A673 (cell line): ENCODE results near the gene EIF5A2. TPM values are rescaled to one million over a fixed set of nuclear protein-coding genes. Genes with fewer than 3 reads are reported as not detected.

Experiments used
- BruUV-seq: library from RNA; stranded (reverse); fragments of 400-500 nt; replicated peaks from 2 replicates; lab custom pipeline; 2021; lab: Mats Ljungman, UMichigan
- CTCF ChIA-PET: fragments of 300-600 bp; sonication (Branson Sonifier 250); formaldehyde crosslinking; loops from one replicate; lab custom pipeline; 2022; ENCODE audit warnings: antibody characterized with exemption; lab: Charles Lee
- POLR2A ChIA-PET: fragments of 300-600 bp; sonication (Branson Sonifier 250); formaldehyde crosslinking; loops from one replicate; lab custom pipeline; 2022; ENCODE audit warnings: antibody characterized with exemption; ENCODE audit not compliant: low non-redundant PET; lab: Charles Lee
- DNase-seq: peaks from one replicate; pipeline ENCODE4 v3.0.0-alpha.2; 2015; ENCODE audit warnings: low spot score
- H3K27ac ChIP-seq: fragments of 200-600 bp; sonication (generic); 2 replicates; pipeline ENCODE4 v1.5.1; 2016; ENCODE audit warnings: mixed run types, low read depth, mild to moderate bottlenecking, mixed read lengths, antibody characterized with exemption, low read length; ENCODE audit not compliant: poor library complexity, severe bottlenecking
- H3K27me3 ChIP-seq: fragments of 200-600 bp; sonication (generic); replicated peaks from 2 replicates; pipeline ENCODE4 v1.6.1; 2017; ENCODE audit warnings: mixed run types, low read depth, mild to moderate bottlenecking, mixed read lengths, antibody characterized with exemption, low read length; ENCODE audit not compliant: insufficient read depth, poor library complexity
- H3K36me3 ChIP-seq: fragments of 200-600 bp; sonication (generic); 2 replicates; pipeline ENCODE4 v1.6.1; 2016; ENCODE audit warnings: mixed run types, mild to moderate bottlenecking, mixed read lengths, antibody characterized with exemption, low read length; ENCODE audit not compliant: insufficient read depth, poor library complexity, severe bottlenecking
- H3K4me1 ChIP-seq: fragments of 200-600 bp; sonication (generic); 2 replicates; pipeline ENCODE4 v1.6.1; 2017; ENCODE audit warnings: mixed run types, mild to moderate bottlenecking, mixed read lengths, antibody characterized with exemption, low read length; ENCODE audit not compliant: insufficient read depth, poor library complexity, severe bottlenecking
- H3K4me3 ChIP-seq: fragments of 200-600 bp; sonication (generic); 2 replicates; pipeline ENCODE4 v1.5.1; 2016; ENCODE audit warnings: low read depth, mixed run types, mild to moderate bottlenecking, mixed read lengths, low read length; ENCODE audit not compliant: poor library complexity, severe bottlenecking
- H3K9me3 ChIP-seq: fragments of 200-600 bp; sonication (generic); 2 replicates; pipeline ENCODE4 v1.6.1; 2016; ENCODE audit warnings: mixed run types, low read depth, mild to moderate bottlenecking, mixed read lengths, antibody characterized with exemption, low read length; ENCODE audit not compliant: poor library complexity, severe bottlenecking
- EZH2 ChIP-seq: fragments of 200-600 bp; sonication (generic); IDR thresholded peaks from 2 replicates; pipeline ENCODE4 v1.6.1; 2017; ENCODE audit warnings: borderline replicate concordance, low read depth, mild to moderate bottlenecking, mixed read lengths, antibody characterized with exemption, low read length; ENCODE audit not compliant: poor library complexity, severe bottlenecking
- intact Hi-C: fragments of 100-400 bp; cut with micrococcal nuclease; formaldehyde crosslinking; loops from one replicate; pipeline ENCODE4 v1.10.0; 2022; ENCODE audit not compliant: unreplicated experiment
- total RNA-seq: library from RNA; stranded (reverse); gene quantifications from 2 replicates; pipeline ENCODE4 v1.2.3, GENCODE V29; 2021
- TF ChIP-seq, protein P1 (sequence below): fragments of 300-800, 200-600 bp; sonication (generic); conservative IDR thresholded peaks from 2 replicates; pipeline ENCODE4 v1.5.1; 2017; ENCODE audit warnings: low read depth, mild to moderate bottlenecking, antibody characterized with exemption, low read length, moderate library complexity, mixed read lengths

Gene EIF5A2
- total RNA-seq, 1 experiment from 2014 or later: 20.6 TPM

DNA sequence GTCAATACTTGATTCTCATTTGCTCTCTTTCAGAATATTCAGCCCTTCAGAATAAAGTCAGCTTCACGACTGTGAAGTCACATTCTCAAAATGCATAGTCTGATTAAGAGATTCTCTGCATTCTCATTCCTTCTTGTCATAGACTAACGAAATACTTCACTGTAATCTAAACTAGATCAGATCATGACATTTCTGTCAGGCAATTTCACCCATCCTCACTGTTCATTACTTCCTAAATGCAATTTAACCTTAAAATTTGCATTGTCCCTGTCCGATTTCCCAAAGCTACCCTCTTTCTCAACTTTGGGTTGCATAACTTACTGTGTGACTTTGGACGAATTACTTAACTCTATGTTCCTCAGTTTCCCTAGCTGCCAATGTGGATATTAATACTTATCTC, 44.6 kb downstream of the EIF5A2 start:
- no TSS peak for BruUV-seq
- no peaks in the 10 kb centered on the region for H3K27me3 ChIP-seq
- ChIA-PET CTCF (no interaction called here), POLR2A (no interaction called here)
- H3K36me3 ChIP-seq: peaks cover 36% of the 10 kb centered on the region
- no peak overlapping the region for H3K4me3 ChIP-seq
- peaks cover 21% of the 10 kb centered on the region for H3K4me1 ChIP-seq
- no peak overlapping the region for H3K27ac ChIP-seq
- TF ChIP-seq, protein P1, sequence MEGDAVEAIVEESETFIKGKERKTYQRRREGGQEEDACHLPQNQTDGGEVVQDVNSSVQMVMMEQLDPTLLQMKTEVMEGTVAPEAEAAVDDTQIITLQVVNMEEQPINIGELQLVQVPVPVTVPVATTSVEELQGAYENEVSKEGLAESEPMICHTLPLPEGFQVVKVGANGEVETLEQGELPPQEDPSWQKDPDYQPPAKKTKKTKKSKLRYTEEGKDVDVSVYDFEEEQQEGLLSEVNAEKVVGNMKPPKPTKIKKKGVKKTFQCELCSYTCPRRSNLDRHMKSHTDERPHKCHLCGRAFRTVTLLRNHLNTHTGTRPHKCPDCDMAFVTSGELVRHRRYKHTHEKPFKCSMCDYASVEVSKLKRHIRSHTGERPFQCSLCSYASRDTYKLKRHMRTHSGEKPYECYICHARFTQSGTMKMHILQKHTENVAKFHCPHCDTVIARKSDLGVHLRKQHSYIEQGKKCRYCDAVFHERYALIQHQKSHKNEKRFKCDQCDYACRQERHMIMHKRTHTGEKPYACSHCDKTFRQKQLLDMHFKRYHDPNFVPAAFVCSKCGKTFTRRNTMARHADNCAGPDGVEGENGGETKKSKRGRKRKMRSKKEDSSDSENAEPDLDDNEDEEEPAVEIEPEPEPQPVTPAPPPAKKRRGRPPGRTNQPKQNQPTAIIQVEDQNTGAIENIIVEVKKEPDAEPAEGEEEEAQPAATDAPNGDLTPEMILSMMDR: no peak
- TF ChIP-seq EZH2: no peak
- DNase-seq: no peak
- intact Hi-C loops: no loop called here
- H3K9me3 ChIP-seq: no peaks in the 10 kb centered on the region

DNA sequence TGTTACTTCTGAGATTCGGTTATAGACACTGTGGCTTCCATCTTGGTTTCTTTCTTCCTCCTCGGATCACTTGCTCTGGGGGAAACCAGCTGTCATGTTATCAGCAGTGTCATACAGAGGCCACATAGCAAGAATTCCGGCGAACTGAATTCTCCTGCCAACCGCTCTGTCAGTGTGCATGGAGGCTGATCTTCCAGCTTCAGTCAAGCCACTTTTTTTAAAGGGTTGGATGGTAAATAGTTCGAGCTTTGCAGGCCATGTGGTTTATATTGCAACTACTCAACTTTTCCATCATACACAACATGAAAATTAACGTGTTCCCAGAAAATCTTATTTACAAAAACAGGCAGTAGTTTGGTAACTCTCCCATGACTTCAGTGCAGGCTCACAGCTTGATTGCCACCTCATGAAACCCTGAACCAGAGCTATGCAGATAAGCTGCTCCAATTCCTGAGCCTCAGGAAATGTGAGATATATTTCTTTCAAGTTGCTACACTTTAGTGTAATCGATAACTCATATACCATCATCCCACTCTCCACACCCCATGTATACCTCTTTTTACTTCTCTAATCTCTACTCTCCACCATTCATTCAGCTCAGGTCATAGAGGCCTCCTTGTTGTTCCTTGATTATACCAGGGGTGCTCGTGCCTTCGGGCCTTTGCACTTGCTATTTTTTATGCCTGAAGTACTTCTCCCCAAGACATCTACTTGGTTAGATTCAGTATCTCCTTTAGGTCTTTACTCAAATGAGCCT, 45.6 kb downstream of the EIF5A2 start:
- ChIA-PET CTCF (no interaction called here), POLR2A (no interaction called here)
- TF ChIP-seq EZH2: no peak
- TF ChIP-seq, protein P1: no peak
- DNase-seq: no peak
- Histone ChIP-seq H3K4me3 (no peak overlapping the region), H3K27ac (no peak overlapping the region), H3K27me3 (no peaks in the 10 kb centered on the region), H3K36me3 (peaks cover 26% of the 10 kb centered on the region), H3K4me1 (peaks cover 11% of the 10 kb centered on the region), H3K9me3 (no peaks in the 10 kb centered on the region)
- BruUV-seq: no TSS peak
- intact Hi-C loops: no loop called here

DNA sequence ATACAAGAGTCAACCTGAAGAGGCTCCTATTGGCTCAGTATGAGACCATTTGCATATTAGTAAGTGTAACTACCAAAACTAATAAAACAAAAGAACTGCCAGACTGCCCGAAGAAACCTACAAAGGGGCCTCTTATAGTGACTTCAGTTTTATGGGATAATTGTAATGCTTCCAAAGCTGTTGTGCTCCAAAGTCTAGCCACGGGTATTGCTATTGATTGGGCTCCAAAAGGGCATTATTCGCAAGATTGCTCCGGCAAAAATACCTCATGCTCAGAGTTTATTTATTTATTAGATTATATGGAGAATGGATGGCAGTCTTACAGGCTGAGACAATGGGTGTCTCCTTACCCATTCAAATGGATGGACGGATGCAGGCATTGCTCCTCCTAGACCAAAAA, 49.8 kb downstream of the EIF5A2 start:
- Histone ChIP-seq H3K27me3 (no peaks in the 10 kb centered on the region), H3K27ac (no peak overlapping the region), H3K36me3 (no peaks in the 10 kb centered on the region), H3K4me1 (no peaks in the 10 kb centered on the region), H3K9me3 (no peaks in the 10 kb centered on the region), H3K4me3 (no peak overlapping the region)
- intact Hi-C loops: no loop called here
- ChIA-PET POLR2A (no interaction called here), CTCF (no interaction called here)
- no peak for DNase-seq
- no TSS peak for BruUV-seq
- TF ChIP-seq, protein P1: no peak
- TF ChIP-seq EZH2: no peak
